H1 (cell line): Measurements from ENCODE around the gene TLE3. TPM values are rescaled to one million over a fixed set of nuclear protein-coding genes. Genes with fewer than 3 reads are reported as not detected.

Source experiments
- ASH2L ChIP-seq: fragments of 200-600, 300-600 bp; sonication (generic); IDR thresholded peaks from one replicate; pipeline ENCODE4 v1.7.1; 2017; ENCODE audit warnings: low read length
- GABPA ChIP-seq: IDR thresholded peaks from 2 replicates; pipeline ENCODE4 v1.6.1; 2011; ENCODE audit warnings: mild to moderate bottlenecking, low read length, moderate library complexity, borderline replicate concordance; ENCODE audit not compliant: insufficient read depth
- POU5F1 ChIP-seq: IDR thresholded peaks from 2 replicates; pipeline ENCODE4 v1.6.1; 2011; ENCODE audit warnings: low read depth, mild to moderate bottlenecking, low read length, moderate library complexity
- polyA plus RNA-seq, 7 experiments: library from polyadenylated mRNA; depleted of rRNA in 3 of 7; stranded (reverse) in 5 of 7; unstranded in 2 of 7; fragments of >200 nt in 5 of 7; fragments of 200-250 nt in 2 of 7; gene quantifications; 1 replicate in 5 of 7; 2 replicates in 1 of 7; 4 replicates in 1 of 7; pipeline versions ENCODE4 v1.2.1 to v1.2.3, GENCODE V29; 2011 to 2013; ENCODE audit warnings: missing spikeins in 2 of 7, mixed read lengths in 2 of 7
- total RNA-seq: library from RNA; stranded (reverse); fragmentation: NEBNext Ultra II Directional; extraction: Animal tissue kit (Norgen Biotek cat#: 25700); gene quantifications from 2 replicates; pipeline ENCODE4 v1.2.1, GENCODE V29; 2021
- TF ChIP-seq, protein P1 (sequence below): IDR thresholded peaks from 2 replicates; pipeline ENCODE4 v1.6.1; 2012; ENCODE audit warnings: inconsistent platforms

Gene TLE3
- total and polyA plus RNA-seq, 2 of the 8 experiments (the other 6 are each of a cell fraction or from before 2014, with no cell fraction given), result 25.1 to 61.2 TPM

DNA sequence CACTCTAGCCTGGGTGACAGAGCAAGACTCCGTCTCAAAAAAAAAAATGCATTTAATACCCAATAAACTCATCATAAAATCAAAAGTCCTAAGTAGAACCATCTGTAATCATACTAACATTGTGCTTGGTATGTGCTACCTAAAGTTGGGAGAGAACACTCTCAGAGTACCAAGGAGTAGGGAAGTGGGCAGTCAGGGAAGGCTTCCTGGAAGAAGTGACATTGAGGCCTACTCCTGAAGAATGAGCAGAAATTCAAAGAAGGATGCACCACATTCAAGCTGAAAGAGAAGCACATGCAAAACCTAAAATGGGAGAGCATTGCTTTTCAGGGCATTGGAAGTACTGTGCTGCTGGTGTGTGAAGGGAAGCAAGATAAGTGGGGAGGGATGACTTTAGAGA is 54.1 kb downstream of the TLE3 start (continued):
- TF ChIP-seq GABPA (no peak), ASH2L (no peak), POU5F1 (no peak)
- TF ChIP-seq, protein P1, sequence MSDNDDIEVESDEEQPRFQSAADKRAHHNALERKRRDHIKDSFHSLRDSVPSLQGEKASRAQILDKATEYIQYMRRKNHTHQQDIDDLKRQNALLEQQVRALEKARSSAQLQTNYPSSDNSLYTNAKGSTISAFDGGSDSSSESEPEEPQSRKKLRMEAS, result no peak
